Mesendoderm (in vitro differentiated cells): ENCODE data around the gene GATA6.

ENCODE experiments used
- DNase-seq: peaks from one replicate; pipeline ENCODE4 v3.0.0; 2013
- H2AK5ac ChIP-seq: 2 replicates; pipeline ENCODE4 v1.6.1; 2013; ENCODE audit warnings: low read length, inconsistent platforms
- H2BK120ac ChIP-seq: 2 replicates; pipeline ENCODE4 v1.6.1; 2013; ENCODE audit warnings: low read depth, mild to moderate bottlenecking, low read length, moderate library complexity, mixed read lengths
- H2BK15ac ChIP-seq: replicated peaks from 2 replicates; pipeline ENCODE4 v1.6.1; 2013; ENCODE audit warnings: low read depth, mild to moderate bottlenecking, moderate library complexity
- H2BK5ac ChIP-seq: 2 replicates; pipeline ENCODE4 v1.6.1; 2013; ENCODE audit warnings: low read length, inconsistent platforms
- H3K18ac ChIP-seq: 2 replicates; pipeline ENCODE4 v1.6.1; 2013; ENCODE audit warnings: mild to moderate bottlenecking, low read length, mixed read lengths
- H3K23ac ChIP-seq: one replicate; pipeline ENCODE4 v1.6.1; 2013; ENCODE audit warnings: low read length
- H3K27ac ChIP-seq: 2 replicates; pipeline ENCODE4 v1.5.1; 2013; ENCODE audit warnings: low read depth, mild to moderate bottlenecking, inconsistent platforms, low read length, moderate library complexity
- H3K27me3 ChIP-seq: 2 replicates; pipeline ENCODE4 v1.6.1; 2013; ENCODE audit warnings: low read length, control low read depth, mild to moderate bottlenecking, inconsistent platforms; ENCODE audit not compliant: insufficient read depth, poor library complexity
- H3K36me3 ChIP-seq: 2 replicates; pipeline ENCODE4 v1.6.1; 2013; ENCODE audit warnings: low read length, inconsistent platforms; ENCODE audit not compliant: control insufficient read depth, insufficient read depth
- H3K4ac ChIP-seq: one replicate; pipeline ENCODE4 v1.6.1; 2013; ENCODE audit warnings: low read depth, mild to moderate bottlenecking, low read length, moderate library complexity
- H3K4me1 ChIP-seq: 2 replicates; pipeline ENCODE4 v1.6.1; 2013; ENCODE audit warnings: low read depth, low read length, inconsistent platforms; ENCODE audit not compliant: control insufficient read depth
- H3K4me2 ChIP-seq: 2 replicates; pipeline ENCODE4 v1.6.1; 2013; ENCODE audit warnings: low read length
- H3K4me3 ChIP-seq: 2 replicates; pipeline ENCODE4 v1.5.1; 2013; ENCODE audit warnings: mild to moderate bottlenecking, low read length
- H3K56ac ChIP-seq: one replicate; pipeline ENCODE4 v1.6.1; 2013; ENCODE audit warnings: low read length
- H3K79me1 ChIP-seq: 2 replicates; pipeline ENCODE4 v1.6.1; 2013; ENCODE audit warnings: low read length, inconsistent platforms
- H3K79me2 ChIP-seq: 2 replicates; pipeline ENCODE4 v1.6.1; 2013; ENCODE audit warnings: mild to moderate bottlenecking, low read length; ENCODE audit not compliant: control insufficient read depth, insufficient read depth
- H3K9ac ChIP-seq: 2 replicates; pipeline ENCODE4 v1.6.1; 2013; ENCODE audit warnings: low read length, inconsistent platforms
- H4K5ac ChIP-seq: one replicate; pipeline ENCODE4 v1.6.1; 2013; ENCODE audit warnings: low read length
- H4K8ac ChIP-seq: one replicate; pipeline ENCODE4 v1.6.1; 2013; ENCODE audit warnings: low read depth, mild to moderate bottlenecking, control low read depth, low read length, moderate library complexity
- WGBS: extraction: QIAGEN DNeasy Blood & Tissue Kit; methylation state at CpG from one replicate; pipeline ENCODE4 v1.1.7; 2013; ENCODE audit warnings: low lambda C conversion rate, missing lambda C conversion rate; ENCODE audit not compliant: insufficient coverage; ENCODE audit errors: extremely low coverage; 5-methylcytosine and 5-hydroxymethylcytosine counted together

Gene GATA6

GRCh38 chr18:22149710-22150109 lies 19.7 kb upstream of the GATA6 start:
- Histone ChIP-seq H4K5ac (no peak overlapping the region), H3K18ac (no peak overlapping the region), H3K27ac (no peak overlapping the region), H2BK5ac (no peak overlapping the region), H3K79me2 (no peaks in the 10 kb centered on the region), H3K4me2 (no peak overlapping the region), H3K4me1 (no peaks in the 10 kb centered on the region), H3K36me3 (no peaks in the 10 kb centered on the region), H3K4ac (no peak overlapping the region), H3K9ac (no peak overlapping the region), H4K8ac (no peak overlapping the region), H3K27me3 (no peaks in the 10 kb centered on the region), H3K79me1 (no peaks in the 10 kb centered on the region), H2BK120ac (no peak overlapping the region), H3K56ac (no peak overlapping the region), H2BK15ac (no peak overlapping the region), H2AK5ac (no peak overlapping the region), H3K4me3 (no peak overlapping the region), H3K23ac (no peak overlapping the region)
- WGBS = no CpG with 5 or more reads among the region's 8 CpGs
- no peak for DNase-seq

GRCh38 chr18:22152093-22152492 lies 17.3 kb upstream of the GATA6 start:
- H3K36me3 ChIP-seq = no peaks in the 10 kb centered on the region
- no CpG with 5 or more reads among the region's 10 CpGs for WGBS
- no peaks in the 10 kb centered on the region for H3K27me3 ChIP-seq
- H3K23ac ChIP-seq = no peak overlapping the region
- H3K27ac ChIP-seq = no peak overlapping the region
- no peak overlapping the region for H4K5ac ChIP-seq
- H3K4me2 ChIP-seq = no peak overlapping the region
- H3K56ac ChIP-seq = no peak overlapping the region
- H3K9ac ChIP-seq = no peak overlapping the region
- H2BK5ac ChIP-seq = no peak overlapping the region
- H3K18ac ChIP-seq = no peak overlapping the region
- no peak overlapping the region for H4K8ac ChIP-seq
- H3K79me1 ChIP-seq = no peaks in the 10 kb centered on the region
- no peak overlapping the region for H2AK5ac ChIP-seq
- no peaks in the 10 kb centered on the region for H3K4me1 ChIP-seq
- no peak overlapping the region for H2BK15ac ChIP-seq
- H3K4ac ChIP-seq = no peak overlapping the region
- DNase-seq = no peak
- no peak overlapping the region for H2BK120ac ChIP-seq
- H3K79me2 ChIP-seq = no peaks in the 10 kb centered on the region
- H3K4me3 ChIP-seq = no peak overlapping the region

DNA sequence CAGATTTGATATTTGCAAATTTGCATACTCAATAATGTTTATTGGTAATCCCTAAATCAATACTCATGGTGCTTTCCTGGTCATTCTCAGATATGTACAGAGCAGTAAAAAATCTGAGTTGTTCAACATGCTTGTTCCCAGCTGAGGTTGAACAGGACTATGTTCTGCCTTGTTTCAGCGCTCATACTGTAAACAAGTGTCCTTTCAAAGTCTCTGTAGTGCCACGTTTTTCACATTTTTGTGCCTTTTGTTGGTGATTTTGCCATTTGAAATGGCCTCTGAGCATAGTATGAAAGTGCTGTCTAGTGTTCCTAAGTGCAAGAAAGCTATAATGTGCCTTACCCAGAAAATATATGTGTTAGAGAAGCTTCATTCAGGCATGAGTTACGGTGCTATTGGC lies 16.0 kb upstream of the GATA6 start:
- H3K56ac ChIP-seq = no peak overlapping the region
- H2BK120ac ChIP-seq = no peak overlapping the region
- H3K4ac ChIP-seq = no peak overlapping the region
- no peaks in the 10 kb centered on the region for H3K79me2 ChIP-seq
- WGBS = no CpG with 5 or more reads among the region's 3 CpGs
- H3K9ac ChIP-seq = no peak overlapping the region
- H3K27me3 ChIP-seq = no peaks in the 10 kb centered on the region
- no peak overlapping the region for H3K18ac ChIP-seq
- no peak for DNase-seq
- no peak overlapping the region for H3K4me2 ChIP-seq
- H3K23ac ChIP-seq = no peak overlapping the region
- H3K27ac ChIP-seq = no peak overlapping the region
- H4K5ac ChIP-seq = peak overlapping the region; percentile 16
- H3K4me1 ChIP-seq = no peaks in the 10 kb centered on the region
- H3K79me1 ChIP-seq = no peaks in the 10 kb centered on the region
- no peak overlapping the region for H3K4me3 ChIP-seq
- no peak overlapping the region for H4K8ac ChIP-seq
- H3K36me3 ChIP-seq = no peaks in the 10 kb centered on the region
- H2BK15ac ChIP-seq = no peak overlapping the region
- no peak overlapping the region for H2BK5ac ChIP-seq
- H2AK5ac ChIP-seq = no peak overlapping the region

DNA sequence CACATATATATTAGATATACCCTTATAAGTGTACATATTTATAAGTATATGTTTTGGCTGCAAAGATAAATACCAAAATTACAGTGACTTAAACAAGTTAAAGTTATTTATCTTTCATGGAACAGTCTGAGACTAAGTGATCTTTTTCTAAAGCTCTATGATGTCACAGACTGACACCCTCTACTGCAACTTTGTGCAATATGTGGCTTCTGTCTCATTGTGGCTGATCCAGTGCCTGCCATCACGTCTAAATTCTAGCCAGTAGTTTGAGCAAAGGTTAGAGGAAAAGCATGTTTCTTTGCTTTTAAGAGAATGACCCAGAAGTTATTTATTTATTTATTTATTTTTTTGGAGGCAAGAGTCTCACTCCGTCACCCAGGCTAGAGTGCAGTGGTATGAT lies 13.8 kb upstream of the GATA6 start:
- Histone ChIP-seq H4K5ac (no peak overlapping the region), H3K36me3 (no peaks in the 10 kb centered on the region), H3K27ac (no peak overlapping the region), H3K23ac (no peak overlapping the region), H3K27me3 (no peaks in the 10 kb centered on the region), H2BK15ac (no peak overlapping the region), H3K4me1 (no peaks in the 10 kb centered on the region), H3K79me1 (no peaks in the 10 kb centered on the region), H3K79me2 (no peaks in the 10 kb centered on the region), H3K4ac (no peak overlapping the region), H3K4me3 (no peak overlapping the region), H3K18ac (no peak overlapping the region), H3K56ac (no peak overlapping the region), H3K9ac (no peak overlapping the region), H2AK5ac (no peak overlapping the region), H2BK120ac (no peak overlapping the region), H4K8ac (no peak overlapping the region), H3K4me2 (no peak overlapping the region), H2BK5ac (no peak overlapping the region)
- no peak for DNase-seq
- WGBS = no CpG with 5 or more reads among the region's 2 CpGs

DNA sequence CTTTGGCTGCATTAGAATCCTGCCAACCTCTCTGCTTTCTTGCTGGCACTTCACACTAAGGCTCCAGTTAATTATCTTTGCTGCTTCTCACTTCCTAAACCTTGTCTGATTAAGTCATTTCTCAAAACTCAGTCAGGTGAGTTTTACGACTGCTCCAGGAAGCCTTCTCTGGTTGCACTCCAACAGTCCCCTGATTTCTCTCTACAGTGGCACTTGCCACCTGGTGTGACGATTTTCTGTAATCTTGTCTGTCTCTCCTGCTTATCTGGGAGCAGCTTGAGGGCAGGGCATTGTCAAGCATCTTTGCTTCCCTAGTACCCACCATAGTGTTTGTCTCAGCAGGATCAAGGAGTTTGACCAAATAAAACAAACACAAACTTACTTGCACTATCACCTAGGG lies 10.4 kb upstream of the GATA6 start:
- H2AK5ac ChIP-seq = no peak overlapping the region
- no peak overlapping the region for H2BK15ac ChIP-seq
- H3K79me1 ChIP-seq = peaks cover 1% of the 10 kb centered on the region
- no CpG with 5 or more reads among the region's 2 CpGs for WGBS
- H3K4me1 ChIP-seq = peaks cover 1% of the 10 kb centered on the region
- H2BK5ac ChIP-seq = no peak overlapping the region
- no peak overlapping the region for H3K27ac ChIP-seq
- no peak overlapping the region for H3K23ac ChIP-seq
- H3K56ac ChIP-seq = no peak overlapping the region
- peaks cover under 1% of the 10 kb centered on the region for H3K79me2 ChIP-seq
- no peak overlapping the region for H3K9ac ChIP-seq
- no peak overlapping the region for H4K8ac ChIP-seq
- no peak overlapping the region for H3K18ac ChIP-seq
- H3K36me3 ChIP-seq = no peaks in the 10 kb centered on the region
- H3K4me2 ChIP-seq = no peak overlapping the region
- no peak overlapping the region for H4K5ac ChIP-seq
- H3K4me3 ChIP-seq = no peak overlapping the region
- DNase-seq = peak; percentile 91
- H3K27me3 ChIP-seq = no peaks in the 10 kb centered on the region
- no peak overlapping the region for H3K4ac ChIP-seq
- no peak overlapping the region for H2BK120ac ChIP-seq

- no peak overlapping the region for H3K23ac ChIP-seq
- no peak overlapping the region for H3K56ac ChIP-seq
- H3K27ac ChIP-seq = no peak overlapping the region
- peaks cover 9% of the 10 kb centered on the region for H3K79me2 ChIP-seq
- no peak overlapping the region for H3K9ac ChIP-seq
- H2AK5ac ChIP-seq = no peak overlapping the region
- H2BK120ac ChIP-seq = no peak overlapping the region
- H3K18ac ChIP-seq = no peak overlapping the region
- WGBS = no CpG with 5 or more reads among the region's 5 CpGs
- H2BK5ac ChIP-seq = no peak overlapping the region
- no peak for DNase-seq
- H4K8ac ChIP-seq = no peak overlapping the region
- peaks cover 4% of the 10 kb centered on the region for H3K4me1 ChIP-seq
- H3K36me3 ChIP-seq = no peaks in the 10 kb centered on the region
- no peak overlapping the region for H4K5ac ChIP-seq
- H2BK15ac ChIP-seq = no peak overlapping the region
- H3K4ac ChIP-seq = no peak overlapping the region
- peaks cover 3% of the 10 kb centered on the region for H3K79me1 ChIP-seq
- H3K4me2 ChIP-seq = no peak overlapping the region
- peaks cover 3% of the 10 kb centered on the region for H3K27me3 ChIP-seq
- no peak overlapping the region for H3K4me3 ChIP-seq
Observed at GRCh38 chr18:22161090-22161489, 8.3 kb upstream of the GATA6 start.
